AG09319 (cell line): Measurements from ENCODE around the gene LRSAM1.

Experiments
- DNase-seq: peaks from one replicate; pipeline ENCODE4 v3.0.0-alpha.2; 2010; ENCODE audit warnings: low read depth; ENCODE audit errors: extremely low read depth
- TF ChIP-seq, protein P1 (sequence below): IDR thresholded peaks from 2 replicates; pipeline ENCODE4 v1.5.1; 2011; ENCODE audit warnings: low read depth, mild to moderate bottlenecking, inconsistent platforms, low read length, moderate library complexity

Gene LRSAM1

DNA sequence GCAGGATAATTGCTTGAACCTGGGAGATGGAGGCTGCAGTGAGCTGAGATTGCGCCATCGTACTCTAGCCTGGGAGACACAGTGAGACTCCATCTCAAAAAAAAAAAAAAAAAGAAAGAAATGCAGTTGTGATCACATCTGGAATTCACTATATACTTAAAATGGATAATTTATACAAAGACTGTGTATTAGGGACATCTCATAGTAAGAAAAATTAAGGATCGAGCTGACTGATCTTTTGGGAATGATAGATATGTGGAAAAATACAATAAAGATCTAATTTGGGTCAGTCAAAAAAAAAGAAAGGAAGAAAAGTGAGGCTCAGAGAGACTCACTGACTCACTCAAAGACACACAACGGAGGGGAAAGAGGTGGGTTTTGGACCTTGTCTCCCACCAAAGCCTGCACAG is 87.5 kb downstream of the LRSAM1 start:
- TF ChIP-seq, protein P1, sequence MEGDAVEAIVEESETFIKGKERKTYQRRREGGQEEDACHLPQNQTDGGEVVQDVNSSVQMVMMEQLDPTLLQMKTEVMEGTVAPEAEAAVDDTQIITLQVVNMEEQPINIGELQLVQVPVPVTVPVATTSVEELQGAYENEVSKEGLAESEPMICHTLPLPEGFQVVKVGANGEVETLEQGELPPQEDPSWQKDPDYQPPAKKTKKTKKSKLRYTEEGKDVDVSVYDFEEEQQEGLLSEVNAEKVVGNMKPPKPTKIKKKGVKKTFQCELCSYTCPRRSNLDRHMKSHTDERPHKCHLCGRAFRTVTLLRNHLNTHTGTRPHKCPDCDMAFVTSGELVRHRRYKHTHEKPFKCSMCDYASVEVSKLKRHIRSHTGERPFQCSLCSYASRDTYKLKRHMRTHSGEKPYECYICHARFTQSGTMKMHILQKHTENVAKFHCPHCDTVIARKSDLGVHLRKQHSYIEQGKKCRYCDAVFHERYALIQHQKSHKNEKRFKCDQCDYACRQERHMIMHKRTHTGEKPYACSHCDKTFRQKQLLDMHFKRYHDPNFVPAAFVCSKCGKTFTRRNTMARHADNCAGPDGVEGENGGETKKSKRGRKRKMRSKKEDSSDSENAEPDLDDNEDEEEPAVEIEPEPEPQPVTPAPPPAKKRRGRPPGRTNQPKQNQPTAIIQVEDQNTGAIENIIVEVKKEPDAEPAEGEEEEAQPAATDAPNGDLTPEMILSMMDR: no peak
- no peak for DNase-seq

DNA sequence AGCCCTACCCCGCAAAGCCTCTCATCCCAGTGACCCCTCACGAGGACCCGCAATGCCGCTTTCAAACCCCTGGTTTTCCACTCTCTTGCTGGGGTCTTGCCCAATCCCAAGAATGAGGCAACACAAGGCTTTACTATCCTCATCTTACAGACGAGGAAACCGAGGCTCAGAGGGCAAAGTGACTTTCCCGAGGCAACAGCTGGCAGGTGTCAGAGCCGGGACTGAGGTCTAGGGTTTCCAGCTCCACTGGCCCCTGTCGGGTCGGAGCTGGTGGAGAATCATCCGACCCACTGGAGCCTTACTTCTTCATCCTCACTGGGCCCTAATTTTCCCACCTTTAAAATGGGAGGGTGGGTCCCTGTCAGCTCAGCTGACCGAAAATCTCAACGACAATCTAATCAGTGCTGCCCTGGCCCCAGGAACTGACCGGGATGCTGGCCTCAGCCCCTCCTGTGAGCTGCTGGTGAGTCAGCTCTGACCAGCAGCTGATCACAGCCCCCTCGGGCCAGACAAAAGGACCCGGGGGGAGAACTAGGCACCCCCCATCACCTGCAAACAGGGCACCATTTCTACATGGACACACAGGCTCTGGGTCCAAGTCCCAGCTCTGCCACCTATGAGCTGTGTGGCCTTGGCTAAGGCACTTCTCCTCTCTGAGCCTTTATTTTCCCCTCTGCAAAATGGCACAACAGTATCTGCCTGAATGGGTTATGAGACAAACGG is 88.1 kb downstream of the LRSAM1 start:
- TF ChIP-seq, protein P1: no peak
- no peak for DNase-seq

DNA sequence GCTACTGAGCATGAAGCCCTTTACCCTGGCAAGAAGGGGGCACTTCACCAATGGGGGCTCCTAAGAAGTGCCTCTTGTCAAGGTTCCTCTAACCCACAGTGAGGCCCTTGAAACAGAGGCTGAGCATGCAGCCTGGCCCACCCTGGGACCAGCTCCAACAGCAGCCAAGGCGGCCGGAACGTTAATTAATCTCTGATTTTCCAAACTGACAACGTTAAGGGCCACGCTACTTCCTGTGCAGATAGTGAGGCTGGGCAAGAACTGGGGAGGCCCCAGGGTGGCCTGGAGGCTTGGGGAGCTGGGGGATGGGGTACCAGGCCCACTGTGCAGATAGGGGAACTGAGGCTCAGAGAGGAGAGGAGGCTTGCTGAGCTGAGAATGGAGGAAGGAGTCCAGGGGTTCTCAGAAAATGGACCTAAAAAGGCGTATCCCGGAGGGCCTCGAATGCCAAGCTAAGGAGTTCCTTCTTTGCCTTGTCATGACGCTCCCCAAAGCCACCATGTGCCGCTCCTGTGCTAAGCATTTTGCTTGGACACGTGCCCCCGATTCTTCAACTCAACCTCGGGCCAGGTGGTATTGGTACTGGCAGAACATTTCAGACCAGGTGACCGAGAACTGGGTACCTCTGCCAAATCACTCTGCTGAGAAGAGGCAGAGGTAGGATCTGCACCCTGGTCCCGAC is 88.8 kb downstream of the LRSAM1 start:
- no peak for DNase-seq
- TF ChIP-seq, protein P1: no peak

DNA sequence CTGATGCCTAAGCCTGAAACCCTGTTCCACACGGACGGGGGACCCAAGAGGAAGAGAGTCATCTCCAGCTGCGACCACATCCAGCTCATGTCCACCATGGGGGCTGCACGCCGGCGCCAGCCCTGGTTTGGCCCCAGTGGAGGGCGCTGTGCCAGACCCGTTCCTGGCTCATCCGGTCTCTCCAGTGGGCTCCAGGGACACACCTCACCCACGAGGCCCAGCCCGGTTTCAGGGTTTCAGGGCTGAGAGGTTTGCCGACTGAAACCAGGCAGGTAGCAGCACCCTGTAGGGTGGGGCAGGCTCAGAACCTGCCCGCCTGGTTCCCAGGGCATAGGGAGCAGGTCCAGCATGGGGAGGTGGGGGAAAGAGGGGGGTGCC is 89.3 kb downstream of the LRSAM1 start:
- DNase-seq: no peak
- TF ChIP-seq, protein P1: 0 out of 2 replicates have a peak, but pooled peaks have one; percentile 1

DNA sequence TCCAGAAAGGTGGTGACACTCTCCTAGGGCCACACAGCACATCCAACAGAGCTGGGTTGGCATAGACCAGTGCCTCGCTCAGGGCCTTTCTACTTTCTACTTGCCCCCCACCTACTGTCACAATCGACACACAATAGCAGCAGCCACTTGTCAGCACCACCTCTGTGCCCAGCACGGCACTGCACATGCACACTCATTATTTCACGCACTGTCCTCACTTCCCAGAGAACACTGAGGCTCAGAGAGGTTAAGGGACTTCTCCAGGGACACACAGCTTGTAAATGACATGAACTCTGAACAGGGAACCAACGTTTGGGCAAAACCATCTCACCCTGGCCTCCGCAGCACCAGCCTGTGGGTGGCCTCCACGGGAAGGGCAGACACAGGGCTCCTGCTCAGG is 89.9 kb downstream of the LRSAM1 start:
- no peak for DNase-seq
- TF ChIP-seq, protein P1: no peak

DNA sequence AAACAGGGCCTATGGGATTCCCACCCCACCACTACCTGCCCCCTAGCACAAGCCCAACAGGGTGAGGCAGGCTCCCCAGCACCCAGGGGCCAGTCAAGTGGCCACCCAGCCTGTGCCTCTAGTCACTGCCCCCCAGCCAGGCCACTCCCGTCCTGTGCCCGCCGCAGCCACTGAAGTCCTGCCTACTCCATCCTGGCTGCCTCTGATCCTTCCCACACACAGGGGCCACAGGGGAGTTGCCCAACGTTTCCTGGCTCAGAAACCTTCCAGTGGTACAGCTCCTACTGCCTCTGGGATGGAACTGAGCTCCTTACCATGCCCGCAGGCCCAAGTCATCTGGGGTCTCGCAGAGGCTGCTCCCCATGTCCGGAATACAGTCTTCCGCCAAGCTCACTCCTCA is 90.6 kb downstream of the LRSAM1 start:
- TF ChIP-seq, protein P1: no peak
- no peak for DNase-seq

DNA sequence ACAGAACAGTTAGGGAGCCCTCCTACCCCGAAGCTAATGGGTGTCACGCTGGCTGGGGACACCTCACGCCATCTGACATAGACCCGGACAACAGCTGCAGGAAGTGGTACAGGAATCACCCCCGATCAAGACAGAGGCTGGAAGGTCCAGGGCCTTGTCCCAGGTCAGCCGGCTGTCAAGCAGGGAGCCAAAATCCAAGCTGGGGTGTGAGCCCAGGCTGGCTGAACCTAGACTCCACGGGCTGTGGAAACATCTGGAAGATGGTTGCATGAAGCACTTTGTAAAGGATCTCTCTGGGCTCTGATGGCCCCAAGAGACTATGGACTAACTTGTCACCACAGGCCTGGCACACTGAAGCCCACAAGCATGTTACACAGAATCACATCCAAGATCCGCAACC is 91.9 kb downstream of the LRSAM1 start:
- no peak for DNase-seq
- TF ChIP-seq, protein P1: no peak
